ENCODE data around the gene LGALSL.
A peak's percentile ranks its signal among the peaks of the same experiment; 100 is the strongest.

LGALSL gene

GRCh38 chr2:64456293-64456692 lies 2.3 kb downstream of the LGALSL start:
- Mint-ChIP-seq H3K4me3 (peak overlapping the region; percentile 88 to 99 (median 95)), H3K27ac (no peak overlapping the region), H3K9me3 (no peaks in the 10 kb centered on the region), H3K36me3 (ENCODE audit: low read depth) (peaks cover 23% of the 10 kb centered on the region), H3K4me1 (peaks cover 15% of the 10 kb centered on the region), H3K27me3 (ENCODE audit: low read depth) (peaks cover 4% of the 10 kb centered on the region)
- TF ChIP-seq, protein P1, sequence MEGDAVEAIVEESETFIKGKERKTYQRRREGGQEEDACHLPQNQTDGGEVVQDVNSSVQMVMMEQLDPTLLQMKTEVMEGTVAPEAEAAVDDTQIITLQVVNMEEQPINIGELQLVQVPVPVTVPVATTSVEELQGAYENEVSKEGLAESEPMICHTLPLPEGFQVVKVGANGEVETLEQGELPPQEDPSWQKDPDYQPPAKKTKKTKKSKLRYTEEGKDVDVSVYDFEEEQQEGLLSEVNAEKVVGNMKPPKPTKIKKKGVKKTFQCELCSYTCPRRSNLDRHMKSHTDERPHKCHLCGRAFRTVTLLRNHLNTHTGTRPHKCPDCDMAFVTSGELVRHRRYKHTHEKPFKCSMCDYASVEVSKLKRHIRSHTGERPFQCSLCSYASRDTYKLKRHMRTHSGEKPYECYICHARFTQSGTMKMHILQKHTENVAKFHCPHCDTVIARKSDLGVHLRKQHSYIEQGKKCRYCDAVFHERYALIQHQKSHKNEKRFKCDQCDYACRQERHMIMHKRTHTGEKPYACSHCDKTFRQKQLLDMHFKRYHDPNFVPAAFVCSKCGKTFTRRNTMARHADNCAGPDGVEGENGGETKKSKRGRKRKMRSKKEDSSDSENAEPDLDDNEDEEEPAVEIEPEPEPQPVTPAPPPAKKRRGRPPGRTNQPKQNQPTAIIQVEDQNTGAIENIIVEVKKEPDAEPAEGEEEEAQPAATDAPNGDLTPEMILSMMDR (IDR thresholded peaks at IDR 0.05; ENCODE audit: unreplicated experiment in 3 of 3) = no peak

DNA sequence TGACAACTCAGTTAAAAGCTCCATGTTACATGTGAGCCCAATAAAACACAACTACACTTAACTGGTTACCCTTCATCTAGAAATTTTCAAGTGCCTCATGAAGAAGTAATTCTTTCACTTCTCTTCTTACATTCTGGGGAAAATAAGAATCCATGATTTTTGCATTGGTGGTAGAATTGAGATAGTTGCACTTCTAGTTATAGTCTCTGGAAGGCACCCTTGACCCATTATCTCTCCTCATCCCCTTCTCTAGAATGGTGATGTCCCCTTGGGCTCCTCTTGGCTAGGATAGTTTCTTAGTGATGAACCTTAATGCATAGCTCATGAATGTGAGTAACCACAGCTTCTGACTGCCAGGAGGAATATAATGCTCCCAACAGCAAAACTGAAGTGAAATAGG lies 3.6 kb downstream of the LGALSL start:
- peaks cover 15% of the 10 kb centered on the region for H3K4me1 Mint-ChIP-seq
- peaks cover 26% of the 10 kb centered on the region for H3K36me3 Mint-ChIP-seq (ENCODE audit: low read depth)
- peak overlapping the region in 2 of 3 experiments; percentile 21 to 60 for H3K4me3 Mint-ChIP-seq
- TF ChIP-seq, protein P1 (IDR thresholded peaks at IDR 0.05; ENCODE audit: unreplicated experiment in 3 of 3) = no peak
- H3K27me3 Mint-ChIP-seq (ENCODE audit: low read depth) = peaks cover 4% of the 10 kb centered on the region
- no peaks in the 10 kb centered on the region for H3K9me3 Mint-ChIP-seq
- H3K27ac Mint-ChIP-seq = no peak overlapping the region

GRCh38 chr2:64459575-64459974 lies 5.6 kb downstream of the LGALSL start:
- TF ChIP-seq, protein P1 (IDR thresholded peaks at IDR 0.05; ENCODE audit: unreplicated experiment in 3 of 3) = no peak
- Mint-ChIP-seq H3K4me3 (no peak overlapping the region), H3K4me1 (peaks cover 8% of the 10 kb centered on the region), H3K36me3 (ENCODE audit: low read depth) (peaks cover 26% of the 10 kb centered on the region), H3K27ac (no peak overlapping the region), H3K9me3 (no peaks in the 10 kb centered on the region), H3K27me3 (ENCODE audit: low read depth) (peaks cover 4% of the 10 kb centered on the region)

DNA sequence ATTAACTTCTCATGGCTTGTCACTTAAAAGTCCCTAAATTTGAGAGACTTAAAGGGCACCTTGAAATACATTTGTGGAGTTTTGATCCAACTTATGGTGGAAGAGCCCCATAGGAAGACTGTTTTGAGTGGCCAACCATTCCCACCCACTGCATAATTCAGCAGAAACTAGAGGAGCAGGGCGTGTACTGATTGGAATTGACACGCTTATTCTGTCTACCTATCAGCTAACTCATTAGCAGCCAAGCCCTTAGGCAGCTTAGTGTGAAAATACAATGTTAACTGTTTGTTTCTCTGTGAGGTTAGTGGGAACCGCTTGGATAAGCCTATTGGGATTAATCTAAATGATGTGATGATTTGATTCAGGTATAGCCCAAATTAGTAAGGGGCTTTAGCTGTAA lies 6.4 kb downstream of the LGALSL start:
- Mint-ChIP-seq H3K9me3 (no peaks in the 10 kb centered on the region), H3K27me3 (ENCODE audit: low read depth) (no peaks in the 10 kb centered on the region), H3K27ac (no peak overlapping the region), H3K4me1 (peaks cover 4% of the 10 kb centered on the region), H3K36me3 (ENCODE audit: low read depth) (peaks cover 26% of the 10 kb centered on the region), H3K4me3 (no peak overlapping the region)
- TF ChIP-seq, protein P1 (IDR thresholded peaks at IDR 0.05; ENCODE audit: unreplicated experiment in 3 of 3) = no peak

- Mint-ChIP-seq H3K9me3 (no peaks in the 10 kb centered on the region), H3K4me1 (no peaks in the 10 kb centered on the region), H3K27ac (no peak overlapping the region), H3K36me3 (ENCODE audit: low read depth) (peaks cover 20% of the 10 kb centered on the region), H3K4me3 (no peak overlapping the region), H3K27me3 (ENCODE audit: low read depth) (no peaks in the 10 kb centered on the region)
- TF ChIP-seq, protein P1 (IDR thresholded peaks at IDR 0.05; ENCODE audit: unreplicated experiment in 3 of 3) = no peak
Observed at GRCh38 chr2:64461271-64462058, 7.5 kb downstream of the LGALSL start.

DNA sequence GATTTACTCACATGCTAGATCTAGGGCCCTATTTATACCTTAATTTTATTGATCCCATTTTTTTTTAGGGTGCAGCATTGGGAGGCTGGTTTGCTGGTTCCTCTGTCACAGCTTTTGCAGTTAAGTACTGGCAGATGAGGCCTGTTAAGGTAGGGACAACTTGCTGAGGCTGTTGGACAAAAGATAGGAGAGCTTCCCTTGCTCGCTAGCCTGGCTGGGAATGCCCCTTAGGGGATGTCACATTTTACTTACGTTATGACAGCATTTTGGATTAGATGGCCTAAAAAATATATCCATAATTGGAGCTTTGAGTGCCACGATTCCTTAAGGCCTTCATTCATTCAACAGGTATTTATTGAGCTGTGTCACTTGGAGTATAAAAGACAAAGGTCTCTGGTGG lies 8.2 kb downstream of the LGALSL start:
- H3K36me3 Mint-ChIP-seq (ENCODE audit: low read depth) = peaks cover 15% of the 10 kb centered on the region
- TF ChIP-seq, protein P1 (IDR thresholded peaks at IDR 0.05; ENCODE audit: unreplicated experiment in 3 of 3) = no peak
- H3K27ac Mint-ChIP-seq = no peak overlapping the region
- H3K9me3 Mint-ChIP-seq = no peaks in the 10 kb centered on the region
- H3K4me3 Mint-ChIP-seq = no peak overlapping the region
- no peaks in the 10 kb centered on the region for H3K27me3 Mint-ChIP-seq (ENCODE audit: low read depth)
- H3K4me1 Mint-ChIP-seq = no peaks in the 10 kb centered on the region

Measured in nephron (organoid).